ENCODE data around the gene ARHGAP11A.

ARHGAP11A gene

DNA sequence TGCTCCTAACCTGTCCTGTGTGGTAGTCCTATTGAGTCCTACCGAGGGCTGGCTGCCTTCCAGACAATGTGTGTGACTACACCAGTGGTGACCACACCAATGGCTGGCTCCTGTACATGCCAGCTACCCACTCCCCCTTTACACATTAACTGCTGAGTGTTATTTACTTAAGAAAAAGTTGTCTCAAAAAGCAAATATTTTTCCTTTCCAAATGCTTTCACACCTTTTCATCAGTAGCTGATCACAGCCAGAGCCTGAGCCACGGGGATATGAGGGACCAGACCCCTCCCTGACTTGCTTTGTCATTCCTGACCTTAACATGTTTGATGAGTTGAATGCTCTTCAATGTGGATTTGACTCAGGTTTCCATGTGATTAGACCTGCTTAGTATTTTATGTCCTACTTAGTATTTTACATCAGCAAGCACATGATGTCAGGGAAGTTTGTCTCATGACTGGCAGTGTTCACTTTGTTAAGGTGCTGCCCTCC is 72.9 kb downstream of the ARHGAP11A start:
- peak; percentile 59 for DNase-seq

All from NCI-H1092 treated with DMSO at 0.1 percent for 48 hours (cell line).